ENCODE measurements around the gene PHOX2A.

Gene PHOX2A

GRCh38 chr11:72191961-72192381, 52.0 kb downstream of the PHOX2A start, which contains the start of gene FOLR1:
Gene FOLR1 (plus strand): TSS chr11:72192140. CDS start chr11:72192174, 34 bp downstream.
- H3K4me3 ChIP-seq (ENCODE audit: control insufficient read depth, low read depth, low read length): no peak within 1 kb of the TSS
- DNase-seq (ENCODE audit: low read depth): no peak
- no peak for TF ChIP-seq CTCF (conservative IDR thresholded peaks at IDR 0.05; ENCODE audit: control insufficient read depth, insufficient read depth, low read depth, low read length)

GRCh38 chr11:72190631-72191071, 53.3 kb downstream of the PHOX2A start:
- H3K4me3 ChIP-seq (ENCODE audit: control insufficient read depth, low read depth, low read length): no peak overlapping the region
- DNase-seq (ENCODE audit: low read depth): no peak
- TF ChIP-seq CTCF (conservative IDR thresholded peaks at IDR 0.05; ENCODE audit: control insufficient read depth, insufficient read depth, low read depth, low read length): no peak

GRCh38 chr11:72189455-72190250, 54.3 kb downstream of the PHOX2A start:
- no peak for TF ChIP-seq CTCF (conservative IDR thresholded peaks at IDR 0.05; ENCODE audit: control insufficient read depth, insufficient read depth, low read depth, low read length)
- H3K4me3 ChIP-seq (ENCODE audit: control insufficient read depth, low read depth, low read length): no peak overlapping the region
- no peak for DNase-seq (ENCODE audit: low read depth)
